Stimulated activated CD8-positive, alpha-beta memory T cell treated with anti-CD3 and anti-CD28 coated beads, Interleukin-4, amount 100 ng/mL, for 24 hours (primary cell): ENCODE results near the gene TGM2.

Experiments used
- DNase-seq: peaks from one replicate; pipeline ENCODE4 v3.0.0-alpha.2; 2020; ENCODE audit warnings: low read depth

The TGM2 gene

DNA sequence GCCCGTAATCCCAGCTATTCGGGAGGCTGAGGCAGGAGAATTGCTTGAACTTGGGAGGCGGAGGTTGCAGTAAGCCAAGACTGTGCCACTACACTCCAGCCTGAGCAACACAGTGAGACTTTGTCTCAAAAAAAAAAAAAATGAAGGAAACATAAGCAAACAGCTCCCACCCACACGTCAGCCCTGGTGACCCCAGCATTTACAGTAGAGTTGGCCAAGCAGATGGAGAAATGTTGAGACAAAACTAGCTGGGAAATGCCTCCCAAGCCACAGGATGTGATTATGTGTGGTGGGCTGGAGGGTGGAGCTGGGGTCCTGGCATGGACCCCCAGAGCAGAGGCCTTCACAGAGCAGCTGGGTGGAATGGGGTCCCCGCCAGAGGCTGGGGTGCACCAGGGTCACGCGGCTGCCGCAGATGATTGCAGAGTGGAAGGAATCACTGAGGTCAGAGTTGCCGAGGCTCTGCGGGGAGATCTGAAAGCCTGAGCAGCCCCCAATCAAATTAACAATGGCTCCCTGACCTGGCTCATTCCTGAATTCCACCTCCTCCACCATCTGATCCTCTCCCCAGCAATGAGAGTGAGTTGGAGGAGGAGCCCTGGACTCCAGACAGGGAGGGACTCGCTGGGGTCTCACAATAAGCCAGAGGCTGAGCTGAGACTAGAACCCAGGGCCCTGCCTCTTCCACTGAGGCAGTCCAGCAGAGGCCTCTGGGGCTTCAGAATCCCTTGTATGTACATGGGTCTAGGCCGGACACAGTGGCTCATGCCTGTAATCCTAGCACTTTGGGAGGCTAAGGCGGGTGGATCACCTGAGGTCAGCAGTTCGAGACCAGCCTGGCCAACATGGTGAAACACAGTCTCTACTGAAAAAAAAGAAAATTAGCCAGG lies 34.7 kb upstream of the TGM2 start:
- DNase-seq, result no peak

DNA sequence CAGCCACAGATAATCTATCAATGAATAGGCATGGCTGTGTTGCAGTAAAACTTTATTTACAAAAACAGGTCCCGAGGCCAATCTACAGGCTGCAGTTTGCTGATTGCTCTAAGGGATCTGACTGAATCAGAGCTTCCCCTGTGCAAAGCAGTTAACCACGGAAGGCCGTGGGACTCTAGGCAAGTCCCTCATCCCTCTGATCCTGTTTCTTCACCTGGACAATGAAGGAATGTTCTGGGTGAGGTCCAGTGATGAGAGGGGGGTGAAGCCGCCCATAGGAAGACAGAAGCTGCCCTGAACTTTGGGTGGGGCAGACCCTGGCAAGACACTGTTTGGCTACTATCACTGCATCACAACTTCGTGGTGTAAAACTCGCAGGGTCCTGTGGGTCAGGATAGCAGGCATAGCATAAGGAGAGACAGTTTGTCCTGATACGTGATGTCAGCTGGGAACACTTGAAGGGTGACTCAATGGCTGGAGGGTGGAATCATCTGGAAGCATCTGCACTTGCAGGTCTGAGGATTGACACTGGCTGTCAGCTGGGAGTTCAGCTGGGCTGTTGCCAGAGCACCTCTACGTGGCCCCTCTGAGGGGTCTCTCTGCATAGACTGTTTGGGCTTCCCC lies 33.3 kb upstream of the TGM2 start:
- no peak for DNase-seq

- no peak for DNase-seq
Observed at GRCh38 chr20:38197619-38198018, 32.5 kb upstream of the TGM2 start.

- DNase-seq, result no peak
Observed at GRCh38 chr20:38197217-38197616, 32.1 kb upstream of the TGM2 start.

- DNase-seq, result no peak
Observed at GRCh38 chr20:38196592-38196991, 31.5 kb upstream of the TGM2 start.

GRCh38 chr20:38196076-38196475 lies 31.0 kb upstream of the TGM2 start:
- DNase-seq, result no peak

- no peak for DNase-seq
Observed at GRCh38 chr20:38195521-38195920, 30.5 kb upstream of the TGM2 start.

DNA sequence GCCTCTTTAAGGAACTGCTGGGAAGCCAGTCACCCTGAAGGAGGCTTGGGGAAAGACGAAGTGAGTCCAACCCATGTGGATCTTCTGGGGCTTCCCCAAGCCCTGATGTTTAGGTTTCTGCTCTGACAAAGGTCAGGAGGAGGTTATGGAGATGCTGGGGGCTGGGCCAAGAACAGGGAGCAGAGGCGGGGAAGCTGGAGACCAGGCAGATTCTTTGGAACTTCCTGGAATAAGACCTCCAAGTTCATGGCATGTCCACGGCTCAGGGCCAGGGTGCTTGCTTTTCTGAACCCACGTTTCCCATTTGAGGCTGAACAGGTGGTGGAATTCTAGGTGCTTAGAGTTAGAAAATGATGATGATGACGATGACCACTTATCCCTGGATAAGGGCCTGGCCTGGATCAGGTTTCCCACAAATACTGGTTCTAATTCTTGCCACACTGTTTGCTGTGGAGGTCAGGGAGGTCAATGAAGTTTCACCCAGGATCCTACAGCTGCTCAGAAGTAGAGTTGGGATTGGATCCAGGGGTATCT lies 30.0 kb upstream of the TGM2 start:
- no peak for DNase-seq

- DNase-seq, result no peak
Observed at GRCh38 chr20:38193586-38194105, 28.6 kb upstream of the TGM2 start.

- DNase-seq, result no peak
Observed at GRCh38 chr20:38192323-38192885, 27.3 kb upstream of the TGM2 start.

- DNase-seq, result no peak
Observed at GRCh38 chr20:38191654-38192053, 26.6 kb upstream of the TGM2 start.

- DNase-seq, result no peak
Observed at GRCh38 chr20:38190936-38191371, 25.9 kb upstream of the TGM2 start.

- no peak for DNase-seq
Observed at GRCh38 chr20:38190166-38190565, 25.1 kb upstream of the TGM2 start.

- DNase-seq, result no peak
Observed at GRCh38 chr20:38187517-38187916, 22.4 kb upstream of the TGM2 start.

DNA sequence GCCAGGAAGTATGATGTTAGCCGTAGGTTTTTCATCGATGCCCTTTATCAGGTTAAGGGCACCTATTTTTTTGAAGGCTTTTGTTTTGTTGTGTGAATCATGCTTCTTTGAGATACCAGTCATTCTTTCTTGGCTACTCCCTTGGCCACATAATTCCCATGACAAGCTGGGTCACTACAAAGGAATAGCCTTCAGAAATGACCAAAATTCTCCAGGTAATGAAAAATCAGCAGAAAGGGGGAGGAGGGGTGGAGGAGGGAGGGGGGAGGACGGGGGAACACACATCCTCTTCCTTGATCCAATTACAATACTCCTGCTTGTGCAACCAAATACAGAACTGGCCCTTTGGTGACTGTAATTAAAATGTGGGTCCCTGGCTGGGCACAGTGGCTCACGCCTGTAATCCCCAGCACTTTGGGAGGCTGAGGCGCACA lies 21.7 kb upstream of the TGM2 start:
- no peak for DNase-seq

DNA sequence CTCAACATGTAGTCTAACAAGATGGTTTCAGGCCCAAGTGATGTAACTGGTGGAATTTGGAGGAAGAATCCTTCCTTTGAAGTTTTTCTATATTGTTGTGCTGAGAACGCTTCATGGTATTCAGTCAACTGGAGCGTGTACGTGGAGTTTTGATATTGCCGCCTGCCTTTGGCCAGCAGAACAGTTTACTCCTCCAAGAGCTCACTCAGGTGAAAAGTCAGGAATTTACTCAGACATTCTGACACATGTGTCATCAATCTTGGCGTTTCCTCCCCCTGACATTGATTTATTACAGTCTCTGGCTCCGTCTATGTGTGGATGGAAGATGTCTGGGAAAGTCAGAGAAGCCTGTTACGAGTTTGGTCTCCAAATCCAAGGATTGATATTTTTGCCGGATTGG lies 19.0 kb upstream of the TGM2 start:
- no peak for DNase-seq

DNA sequence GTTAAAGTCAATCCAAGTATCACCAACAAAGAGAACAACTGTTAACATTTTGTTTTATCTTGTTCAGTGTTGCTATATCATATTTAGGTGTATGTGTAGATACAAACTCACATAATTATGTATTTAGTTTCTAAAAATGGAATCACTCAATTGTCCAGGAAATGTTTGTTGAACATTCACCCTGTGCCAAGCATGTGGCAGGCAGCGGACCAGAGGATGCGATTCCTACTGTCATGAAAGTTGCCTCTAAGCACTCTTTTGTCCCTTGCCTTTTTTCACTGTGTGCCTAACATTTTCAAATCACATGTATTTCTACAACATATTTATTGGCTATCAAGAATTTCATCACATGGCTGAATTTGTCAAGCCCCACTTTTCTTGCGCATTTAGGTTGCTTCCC lies 16.9 kb upstream of the TGM2 start:
- no peak for DNase-seq

DNA sequence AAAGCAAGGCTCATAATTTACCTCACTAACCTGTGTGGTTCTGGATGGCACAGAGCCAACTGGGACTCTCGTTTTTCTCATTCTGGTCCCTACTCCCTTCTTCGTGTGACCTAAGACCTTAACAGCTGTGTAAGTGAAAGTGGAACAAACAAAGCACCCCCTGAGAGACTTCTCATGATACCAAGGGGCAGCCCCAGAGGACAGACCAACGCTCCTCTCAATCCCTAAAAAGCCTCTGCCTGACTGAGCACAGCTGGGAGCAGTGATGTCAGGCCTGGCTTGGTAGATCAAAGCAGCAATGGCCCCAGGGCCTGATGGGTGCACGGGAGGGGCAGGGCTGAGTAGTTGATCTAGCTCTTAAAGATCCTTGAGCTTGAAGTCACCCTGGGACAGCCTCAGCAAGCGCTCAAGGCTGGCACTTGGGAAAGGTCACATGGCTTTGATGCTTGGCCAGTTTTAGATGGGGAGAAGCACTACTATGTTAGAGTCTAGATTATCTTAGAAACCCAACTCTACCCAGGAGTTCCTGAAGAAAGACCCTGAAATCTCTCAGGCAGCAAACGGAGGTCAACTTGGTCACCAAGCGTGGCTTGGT lies 16.2 kb upstream of the TGM2 start:
- DNase-seq, result no peak

GRCh38 chr20:38180781-38181180 lies 15.7 kb upstream of the TGM2 start:
- no peak for DNase-seq

DNA sequence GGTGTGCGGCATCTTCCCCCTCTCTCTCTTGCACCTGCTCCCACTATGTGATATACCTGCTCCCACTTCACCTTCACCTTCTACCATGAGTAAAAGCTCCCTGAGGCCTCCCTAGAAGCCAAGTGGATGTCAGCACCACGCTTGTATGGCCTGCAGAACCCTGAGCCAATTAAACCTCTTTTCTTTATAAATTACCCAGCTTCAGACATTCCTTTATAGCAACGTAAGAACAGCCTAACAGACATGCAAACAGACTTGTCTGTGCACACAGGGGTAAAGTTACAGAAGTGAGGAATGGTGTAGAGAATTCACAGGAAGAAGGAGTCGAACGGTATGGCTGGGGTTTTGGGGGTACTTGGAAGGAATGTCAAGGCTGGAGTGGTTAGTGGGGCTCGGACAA lies 14.8 kb upstream of the TGM2 start:
- DNase-seq, result no peak

DNA sequence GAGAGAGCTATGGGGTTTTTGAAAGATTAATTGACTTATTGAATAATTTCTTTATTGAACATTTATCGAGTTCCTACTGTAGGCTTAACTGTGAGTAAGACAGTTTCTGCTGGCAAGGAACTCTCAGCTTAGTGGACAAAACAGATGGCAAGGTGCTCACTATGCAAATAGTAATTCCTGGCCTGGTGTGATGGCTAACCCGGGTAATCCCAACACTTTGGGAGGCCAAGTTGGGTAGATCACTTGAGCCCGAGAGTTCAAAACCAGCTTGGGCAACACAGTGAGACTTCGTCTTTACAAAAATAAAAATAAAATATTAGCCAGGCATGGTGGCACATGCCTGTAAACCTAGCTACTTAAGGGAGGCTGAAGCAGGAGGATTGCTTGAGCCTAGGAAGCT lies 13.5 kb upstream of the TGM2 start:
- DNase-seq, result no peak

GRCh38 chr20:38178065-38178491 lies 13.0 kb upstream of the TGM2 start:
- no peak for DNase-seq
